ENCODE results near the gene ZNF77. TPM values are rescaled to one million over a fixed set of nuclear protein-coding genes. Genes with fewer than 3 reads are reported as not detected.

The ZNF77 gene
- total RNA-seq, 1 experiment from 2014 or later, result 5.9 TPM

GRCh38 chr19:2963122-2963521 is 18.4 kb upstream of the ZNF77 start:
- no peak overlapping the region for H3K9ac ChIP-seq (ENCODE audit: low read length)
- no peak overlapping the region for H2AFZ ChIP-seq (ENCODE audit: low read depth, low read length, poor library complexity, severe bottlenecking)
- H3K4me3 ChIP-seq (replicated peaks in 1 of 2; ENCODE audit: low read depth in 1 of 2, low read length in 2 of 2), result no peak overlapping the region
- H3K9me2 ChIP-seq (ENCODE audit: insufficient read depth), result no peaks in the 10 kb centered on the region
- CTCF ChIA-PET, result interaction anchor here (0.9 to 2.3 kb wide), 8 partner anchors 7 to 198 kb away, joined by 3 to 19 read pairs (median 5); no protein-coding TSS in a partner anchor
- RAD21 ChIA-PET (ENCODE audit: low non-redundant PET in 1 of 2, low total read pairs in 2 of 2, uncharacterized antibody in 2 of 2, unreplicated experiment in 2 of 2), result interaction anchor here (1.0 to 1.3 kb wide), 4 partner anchors 13 to 146 kb away, joined by 3 to 4 read pairs (median 4); no protein-coding TSS in a partner anchor
- ATAC-seq (no peak), DNase-seq (ENCODE audit: low read depth, low spot score) (no peak)
- H3K79me2 ChIP-seq (ENCODE audit: insufficient read depth, low read length), result no peaks in the 10 kb centered on the region
- no peaks in the 10 kb centered on the region for H3K9me3 ChIP-seq (ENCODE audit: control insufficient read depth in 1 of 2, insufficient read depth in 1 of 2, low read depth in 1 of 2, low read length in 2 of 2)
- intact Hi-C loops (cut with micrococcal nuclease), result loop anchor here (2.0 kb wide), 1 partner anchor 142 kb away; no protein-coding TSS in a partner anchor
- H3K36me3 ChIP-seq (ENCODE audit: control insufficient read depth in 1 of 2, insufficient read depth in 2 of 2, low read length in 2 of 2), result no peaks in the 10 kb centered on the region
- no peaks in the 10 kb centered on the region for H3K27me3 ChIP-seq (ENCODE audit: insufficient read depth, low read length)
- H3K4me1 ChIP-seq (ENCODE audit: control insufficient read depth in 1 of 2, insufficient read depth in 2 of 2, low read length in 2 of 2), result no peaks in the 10 kb centered on the region; a peak in 1 of 4 replicates
- no peak overlapping the region for H3K27ac ChIP-seq (ENCODE audit: low read depth, low read length)
- no peak for TF ChIP-seq ZNF274 (IDR thresholded peaks at IDR 0.05; ENCODE audit: low read depth, low read length)
- TF ChIP-seq ELF1 (IDR thresholded peaks at IDR 0.05; ENCODE audit: borderline replicate concordance, low read depth), result no peak
- no peak for TF ChIP-seq RAD21 (IDR thresholded peaks at IDR 0.05; ENCODE audit: low read depth)
- no peak for TF ChIP-seq EZH2phosphoT487 (IDR thresholded peaks at IDR 0.05; ENCODE audit: borderline replicate concordance)
- no peak for TF ChIP-seq TCF7L2 (IDR thresholded peaks at IDR 0.05; ENCODE audit: borderline replicate concordance, extremely low read depth, insufficient read depth, insufficient read length)
- no peak for TF ChIP-seq EZH2 (IDR thresholded peaks at IDR 0.05)
- TF ChIP-seq, protein P1, sequence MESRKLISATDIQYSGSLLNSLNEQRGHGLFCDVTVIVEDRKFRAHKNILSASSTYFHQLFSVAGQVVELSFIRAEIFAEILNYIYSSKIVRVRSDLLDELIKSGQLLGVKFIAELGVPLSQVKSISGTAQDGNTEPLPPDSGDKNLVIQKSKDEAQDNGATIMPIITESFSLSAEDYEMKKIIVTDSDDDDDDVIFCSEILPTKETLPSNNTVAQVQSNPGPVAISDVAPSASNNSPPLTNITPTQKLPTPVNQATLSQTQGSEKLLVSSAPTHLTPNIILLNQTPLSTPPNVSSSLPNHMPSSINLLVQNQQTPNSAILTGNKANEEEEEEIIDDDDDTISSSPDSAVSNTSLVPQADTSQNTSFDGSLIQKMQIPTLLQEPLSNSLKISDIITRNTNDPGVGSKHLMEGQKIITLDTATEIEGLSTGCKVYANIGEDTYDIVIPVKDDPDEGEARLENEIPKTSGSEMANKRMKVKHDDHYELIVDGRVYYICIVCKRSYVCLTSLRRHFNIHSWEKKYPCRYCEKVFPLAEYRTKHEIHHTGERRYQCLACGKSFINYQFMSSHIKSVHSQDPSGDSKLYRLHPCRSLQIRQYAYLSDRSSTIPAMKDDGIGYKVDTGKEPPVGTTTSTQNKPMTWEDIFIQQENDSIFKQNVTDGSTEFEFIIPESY (IDR thresholded peaks at IDR 0.05; ENCODE audit: extremely low read depth, insufficient replicate concordance, low read length), result no peak
- TF ChIP-seq, protein P2, sequence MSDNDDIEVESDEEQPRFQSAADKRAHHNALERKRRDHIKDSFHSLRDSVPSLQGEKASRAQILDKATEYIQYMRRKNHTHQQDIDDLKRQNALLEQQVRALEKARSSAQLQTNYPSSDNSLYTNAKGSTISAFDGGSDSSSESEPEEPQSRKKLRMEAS (IDR thresholded peaks at IDR 0.05), result no peak
- TF ChIP-seq JUND (IDR thresholded peaks at IDR 0.05), result no peak
- no peak for TF ChIP-seq SRF (IDR thresholded peaks at IDR 0.05; ENCODE audit: low read depth)
- TF ChIP-seq POLR2A (IDR thresholded peaks at IDR 0.05; ENCODE audit: borderline replicate concordance, extremely low read depth, insufficient read depth, insufficient read length), result no peak
- H3K4me2 ChIP-seq (ENCODE audit: low read length), result no peak overlapping the region
- BruUV-seq (replicated peaks), result no TSS peak
- H4K20me1 ChIP-seq (ENCODE audit: insufficient read depth), result no peaks in the 10 kb centered on the region
- POLR2A ChIA-PET, result interaction anchor here (1.5 kb wide), 1 partner anchor 12 kb away, joined by 5 read pairs; no protein-coding TSS in a partner anchor

Data from HCT116 (cell line).